Measurements from ENCODE around the gene LLGL1.

DNA sequence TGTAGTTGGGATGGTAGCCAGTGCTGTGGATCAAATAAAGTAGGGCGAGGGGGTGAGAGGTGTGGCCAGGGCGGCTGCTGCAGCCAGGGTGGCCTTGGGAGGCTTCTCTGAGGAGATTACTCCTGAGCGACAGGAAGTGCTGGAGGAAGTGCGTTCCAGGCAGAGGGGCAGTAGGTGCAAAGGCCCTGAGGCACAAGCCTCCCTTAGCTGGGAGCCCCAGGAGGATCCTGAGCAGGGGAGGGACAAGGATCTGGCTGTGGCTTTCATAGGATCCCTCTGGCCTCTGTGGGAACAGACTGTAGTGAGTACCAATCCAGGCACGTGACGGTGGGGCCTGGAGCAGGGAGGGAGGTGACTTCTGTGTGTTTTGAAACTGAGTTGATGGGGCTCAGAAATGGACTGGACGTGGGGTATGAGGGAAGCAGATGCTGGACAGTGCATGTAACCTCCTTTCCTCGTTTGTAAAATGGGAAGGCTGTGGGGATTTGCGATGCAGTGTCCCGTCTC is 2.8 kb downstream of the LLGL1 start:
- TF ChIP-seq, protein P1, sequence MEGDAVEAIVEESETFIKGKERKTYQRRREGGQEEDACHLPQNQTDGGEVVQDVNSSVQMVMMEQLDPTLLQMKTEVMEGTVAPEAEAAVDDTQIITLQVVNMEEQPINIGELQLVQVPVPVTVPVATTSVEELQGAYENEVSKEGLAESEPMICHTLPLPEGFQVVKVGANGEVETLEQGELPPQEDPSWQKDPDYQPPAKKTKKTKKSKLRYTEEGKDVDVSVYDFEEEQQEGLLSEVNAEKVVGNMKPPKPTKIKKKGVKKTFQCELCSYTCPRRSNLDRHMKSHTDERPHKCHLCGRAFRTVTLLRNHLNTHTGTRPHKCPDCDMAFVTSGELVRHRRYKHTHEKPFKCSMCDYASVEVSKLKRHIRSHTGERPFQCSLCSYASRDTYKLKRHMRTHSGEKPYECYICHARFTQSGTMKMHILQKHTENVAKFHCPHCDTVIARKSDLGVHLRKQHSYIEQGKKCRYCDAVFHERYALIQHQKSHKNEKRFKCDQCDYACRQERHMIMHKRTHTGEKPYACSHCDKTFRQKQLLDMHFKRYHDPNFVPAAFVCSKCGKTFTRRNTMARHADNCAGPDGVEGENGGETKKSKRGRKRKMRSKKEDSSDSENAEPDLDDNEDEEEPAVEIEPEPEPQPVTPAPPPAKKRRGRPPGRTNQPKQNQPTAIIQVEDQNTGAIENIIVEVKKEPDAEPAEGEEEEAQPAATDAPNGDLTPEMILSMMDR (conservative IDR thresholded peaks at IDR 0.05; ENCODE audit: low read length), result no peak
- TF ChIP-seq EZH2phosphoT487 (IDR thresholded peaks at IDR 0.05; ENCODE audit: borderline replicate concordance), result no peak

All from Loucy (cell line).